PC-9 (cell line): ENCODE results near the gene KIAA0753. TPM values are rescaled to one million over a fixed set of nuclear protein-coding genes. Genes with fewer than 3 reads are reported as not detected.

Experiments used
- BruUV-seq: library from RNA; stranded (reverse); fragments of 400-500 nt; replicated peaks from 2 replicates; lab custom pipeline; 2021; lab: Mats Ljungman, UMichigan
- CTCF ChIA-PET: fragments of 300-600 bp; sonication (Branson Sonifier 250); formaldehyde crosslinking; loops from one replicate; lab custom pipeline; 2022; ENCODE audit warnings: antibody characterized with exemption; lab: Charles Lee
- POLR2A ChIA-PET: fragments of 300-600 bp; sonication (Branson Sonifier 250); formaldehyde crosslinking; loops from one replicate; lab custom pipeline; 2022; ENCODE audit warnings: antibody characterized with exemption; ENCODE audit not compliant: unreplicated experiment; lab: Charles Lee
- DNase-seq, 2 experiments: peaks; one replicate each; pipeline versions ENCODE4 v3.0.0 to v3.0.0-alpha.2; 2015 to 2022; ENCODE audit warnings: mixed read lengths in 1 of 2
- H2AFZ ChIP-seq: fragments of 200-600 bp; sonication (generic); 2 replicates; pipeline ENCODE4 v1.8.1; 2017; ENCODE audit warnings: antibody characterized with exemption
- H3F3A ChIP-seq: fragments of 200-600 bp; sonication (generic); 2 replicates; pipeline ENCODE4 v1.8.1; 2017; ENCODE audit warnings: antibody characterized with exemption, mild to moderate bottlenecking, low read depth; ENCODE audit not compliant: insufficient read depth
- H3K27ac ChIP-seq: fragments of 200-600 bp; sonication (generic); 2 replicates; pipeline ENCODE4 v1.6.1; 2016; ENCODE audit warnings: mixed run types
- H3K27me3 ChIP-seq: fragments of 200-600 bp; sonication (generic); 2 replicates; pipeline ENCODE4 v1.6.1; 2016; ENCODE audit warnings: low read depth, mixed run types; ENCODE audit not compliant: insufficient read depth
- H3K36me3 ChIP-seq: fragments of 200-600 bp; sonication (generic); 2 replicates; pipeline ENCODE4 v1.6.1; 2016; ENCODE audit warnings: low read depth, mixed run types
- H3K4me1 ChIP-seq: fragments of 200-600 bp; sonication (generic); replicated peaks from 2 replicates; pipeline ENCODE4 v1.6.1; 2016; ENCODE audit warnings: mixed run types; ENCODE audit not compliant: insufficient read depth
- H3K4me2 ChIP-seq: fragments of 200-600 bp; sonication (generic); 2 replicates; pipeline ENCODE4 v1.6.1; 2017; ENCODE audit warnings: mixed run types
- H3K4me3 ChIP-seq: fragments of 200-600 bp; sonication (generic); 2 replicates; pipeline ENCODE4 v1.6.1; 2016; ENCODE audit warnings: mixed run types
- H3K79me2 ChIP-seq: fragments of 200-600 bp; sonication (generic); 2 replicates; pipeline ENCODE4 v1.6.1; 2017; ENCODE audit warnings: low read depth, mixed run types
- H3K9me2 ChIP-seq: fragments of 200-600 bp; sonication (generic); 2 replicates; pipeline ENCODE4 v1.8.1; 2017; ENCODE audit warnings: mild to moderate bottlenecking; ENCODE audit not compliant: insufficient read depth
- H3K9me3 ChIP-seq: fragments of 200-600 bp; sonication (generic); 2 replicates; pipeline ENCODE4 v1.8.1; 2016; ENCODE audit warnings: low read depth; ENCODE audit not compliant: insufficient read depth
- H4K20me1 ChIP-seq: fragments of 200-600 bp; sonication (generic); 2 replicates; pipeline ENCODE4 v1.8.1; 2017; ENCODE audit not compliant: insufficient read depth
- CTCF ChIP-seq: fragments of 200-600 bp; sonication (generic); conservative IDR thresholded peaks from 2 replicates; pipeline ENCODE4 v1.6.1; 2017; ENCODE audit warnings: mixed run types, antibody characterized with exemption, mild to moderate bottlenecking, moderate library complexity
- EZH2 ChIP-seq: fragments of 200-600 bp; sonication (generic); IDR thresholded peaks from 2 replicates; pipeline ENCODE4 v1.8.0; 2017; ENCODE audit warnings: antibody characterized with exemption, low read depth
- intact Hi-C: fragments of 100-400 bp; cut with micrococcal nuclease; formaldehyde crosslinking; loops from one replicate; pipeline ENCODE4 v1.10.0; 2022; ENCODE audit not compliant: unreplicated experiment
- total RNA-seq: library from RNA; stranded (reverse); gene quantifications from 2 replicates; pipeline ENCODE4 v1.2.3, GENCODE V29; 2021

Gene KIAA0753
- total RNA-seq, 1 experiment from 2014 or later, result 47.0 TPM

- intact Hi-C loops, result no loop called here
- CTCF ChIA-PET, result no interaction called here
Observed at GRCh38 chr17:6560496-6560895, 80.0 kb downstream of the KIAA0753 start.

GRCh38 chr17:6559753-6560215, 80.7 kb downstream of the KIAA0753 start:
- H3K4me2 ChIP-seq, result no peak overlapping the region
- H3K27ac ChIP-seq, result no peak overlapping the region
- BruUV-seq, result no TSS peak
- intact Hi-C loops, result loop anchor here (2.0 kb wide), 1 partner anchor 17 kb away; no protein-coding TSS in a partner anchor
- no peak overlapping the region for H3K4me3 ChIP-seq
- TF ChIP-seq EZH2 (no peak), CTCF (no peak)
- no peak overlapping the region for H2AFZ ChIP-seq
- H3F3A ChIP-seq, result peaks cover 11% of the 10 kb centered on the region; the same call in 1 of the 2 replicates
- no peaks in the 10 kb centered on the region for H3K9me2 ChIP-seq
- no peaks in the 10 kb centered on the region for H3K36me3 ChIP-seq
- ChIA-PET POLR2A (no interaction called here), CTCF (interaction anchor here (0.6 to 1.5 kb wide), 2 partner anchors 86 to 88 kb away, joined by 3 read pairs; no protein-coding TSS in a partner anchor)
- no peaks in the 10 kb centered on the region for H4K20me1 ChIP-seq
- H3K27me3 ChIP-seq, result no peaks in the 10 kb centered on the region
- H3K9me3 ChIP-seq, result no peaks in the 10 kb centered on the region
- DNase-seq, result no peak
- no peaks in the 10 kb centered on the region for H3K79me2 ChIP-seq
- H3K4me1 ChIP-seq, result peaks cover 18% of the 10 kb centered on the region

More at GRCh38 chr17:6560496-6560895, 80.0 kb downstream of the KIAA0753 start:
- Histone ChIP-seq H3K27ac (no peak overlapping the region), H4K20me1 (no peaks in the 10 kb centered on the region), H3K9me3 (no peaks in the 10 kb centered on the region), H3K79me2 (no peaks in the 10 kb centered on the region), H3K4me2 (no peak overlapping the region), H3K4me3 (no peak overlapping the region), H3K9me2 (no peaks in the 10 kb centered on the region), H3K27me3 (no peaks in the 10 kb centered on the region), H2AFZ (no peak overlapping the region), H3K4me1 (peaks cover 11% of the 10 kb centered on the region), H3K36me3 (no peaks in the 10 kb centered on the region), H3F3A (peaks cover 9% of the 10 kb centered on the region; the same call in 1 of the 2 replicates)
- no TSS peak for BruUV-seq
- POLR2A ChIA-PET, result no interaction called here
- no peak for TF ChIP-seq CTCF
- TF ChIP-seq EZH2, result no peak
- DNase-seq, result no peak

- H3F3A ChIP-seq, result peaks cover 16% of the 10 kb centered on the region; the same call in 1 of the 2 replicates
- H3K36me3 ChIP-seq, result no peaks in the 10 kb centered on the region
- H3K4me1 ChIP-seq, result peaks cover 22% of the 10 kb centered on the region
- no peak overlapping the region for H3K27ac ChIP-seq
- DNase-seq, result no peak
- H3K79me2 ChIP-seq, result no peaks in the 10 kb centered on the region
- no peaks in the 10 kb centered on the region for H3K9me3 ChIP-seq
- CTCF ChIA-PET, result interaction anchor here (1.3 to 1.5 kb wide), 3 partner anchors 85 to 88 kb away, joined by 3 read pairs; no protein-coding TSS in a partner anchor
- no peak overlapping the region for H2AFZ ChIP-seq
- no peaks in the 10 kb centered on the region for H3K9me2 ChIP-seq
- no TSS peak for BruUV-seq
- POLR2A ChIA-PET, result interaction anchor here (0.6 kb wide), 1 partner anchor 52 kb away, joined by 3 read pairs; no protein-coding TSS in a partner anchor
- no peaks in the 10 kb centered on the region for H4K20me1 ChIP-seq
- no peak overlapping the region for H3K4me3 ChIP-seq
- TF ChIP-seq CTCF (no peak), EZH2 (no peak)
- H3K4me2 ChIP-seq, result no peak overlapping the region
- no peaks in the 10 kb centered on the region for H3K27me3 ChIP-seq
- intact Hi-C loops, result loop anchor here (1.0 to 2.0 kb wide), 2 partner anchors 18 to 88 kb away; no protein-coding TSS in a partner anchor
Observed at GRCh38 chr17:6558932-6559752, 81.4 kb downstream of the KIAA0753 start.
